Lower lobe of right lung (tissue), 2 donors: ENCODE measurements around the gene SMOC1. TPM values are rescaled to one million over a fixed set of nuclear protein-coding genes. Genes with fewer than 3 reads are reported as not detected.
A peak's percentile ranks its signal among the peaks of the same experiment; 100 is the strongest.

Source experiments
- ATAC-seq, 2 donors: fragments of 200-7000 bp; cut with Tn5 transposase; one replicate each; pipeline ENCODE4 v1.9.1; 2020 to 2022; ENCODE audit warnings: mild to moderate bottlenecking in 2 of 2, moderate library complexity in 2 of 2
- DNase-seq: peaks from one replicate; pipeline ENCODE4 v3.0.0-alpha.2; 2020
- H3K27ac ChIP-seq: fragments of 200-600 bp; one replicate; pipeline ENCODE4 v1.8.0; 2022
- H3K27me3 ChIP-seq: fragments of 200-600 bp; one replicate; pipeline ENCODE4 v1.8.0; 2022; ENCODE audit warnings: low read depth
- H3K36me3 ChIP-seq: fragments of 200-600 bp; one replicate; pipeline ENCODE4 v1.8.0; 2022; ENCODE audit warnings: mild to moderate bottlenecking
- H3K4me1 ChIP-seq: fragments of 200-600 bp; one replicate; pipeline ENCODE4 v1.8.0; 2022
- H3K4me3 ChIP-seq: fragments of 200-600 bp; one replicate; pipeline ENCODE4 v1.8.0; 2022; ENCODE audit warnings: mild to moderate bottlenecking
- H3K9me3 ChIP-seq: fragments of 200-600 bp; one replicate; pipeline ENCODE4 v1.8.0; 2022
- intact Hi-C: fragments of 100-400 bp; cut with DNase I; formaldehyde crosslinking; loops from one replicate; pipeline ENCODE4 v1.11.0; 2022
- total RNA-seq: library from RNA; stranded (reverse); fragmentation: NEBNext Ultra II Directional; extraction: Animal tissue kit (Norgen Biotek cat#: 25700); gene quantifications from one replicate; pipeline ENCODE4 v1.2.1, GENCODE V29; 2021
- TF ChIP-seq, protein P1 (sequence below): fragments of 200-600 bp; IDR thresholded peaks from one replicate; pipeline ENCODE4 v1.8.0; 2022; ENCODE audit warnings: antibody characterized with exemption, mild to moderate bottlenecking
- donor health status: DM: no; HTN: yes; CAD: no; lungs with severe emphysema.

The SMOC1 gene
- total RNA-seq, 1 donor from 2014 or later = 1.1 TPM

DNA sequence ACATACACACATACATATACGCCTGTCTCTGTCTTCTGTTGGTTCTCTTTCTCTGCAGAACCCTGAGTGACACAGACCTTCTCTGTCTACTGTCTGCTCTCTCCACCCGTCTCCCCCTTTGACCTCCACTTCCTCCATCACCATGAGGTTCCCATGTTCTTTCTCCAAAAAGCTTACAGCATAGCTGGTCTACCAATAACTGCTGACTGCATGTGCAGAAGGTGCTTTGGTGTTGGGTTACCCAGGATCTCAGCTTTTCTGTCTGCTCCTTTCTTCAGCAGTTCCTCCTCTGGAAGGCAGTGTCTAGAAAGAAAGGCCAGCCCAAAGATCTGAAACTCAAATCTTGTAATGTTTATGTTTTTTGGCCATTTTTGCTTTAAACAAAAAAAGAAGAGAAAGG is 125.6 kb downstream of the SMOC1 start:
- DNase-seq (no peak), ATAC-seq (no peak)
- no peaks in the 10 kb centered on the region for H3K4me1 ChIP-seq
- H3K9me3 ChIP-seq = no peaks in the 10 kb centered on the region
- no peaks in the 10 kb centered on the region for H3K36me3 ChIP-seq
- intact Hi-C loops = no loop called here
- no peak overlapping the region for H3K27ac ChIP-seq
- TF ChIP-seq, protein P1, sequence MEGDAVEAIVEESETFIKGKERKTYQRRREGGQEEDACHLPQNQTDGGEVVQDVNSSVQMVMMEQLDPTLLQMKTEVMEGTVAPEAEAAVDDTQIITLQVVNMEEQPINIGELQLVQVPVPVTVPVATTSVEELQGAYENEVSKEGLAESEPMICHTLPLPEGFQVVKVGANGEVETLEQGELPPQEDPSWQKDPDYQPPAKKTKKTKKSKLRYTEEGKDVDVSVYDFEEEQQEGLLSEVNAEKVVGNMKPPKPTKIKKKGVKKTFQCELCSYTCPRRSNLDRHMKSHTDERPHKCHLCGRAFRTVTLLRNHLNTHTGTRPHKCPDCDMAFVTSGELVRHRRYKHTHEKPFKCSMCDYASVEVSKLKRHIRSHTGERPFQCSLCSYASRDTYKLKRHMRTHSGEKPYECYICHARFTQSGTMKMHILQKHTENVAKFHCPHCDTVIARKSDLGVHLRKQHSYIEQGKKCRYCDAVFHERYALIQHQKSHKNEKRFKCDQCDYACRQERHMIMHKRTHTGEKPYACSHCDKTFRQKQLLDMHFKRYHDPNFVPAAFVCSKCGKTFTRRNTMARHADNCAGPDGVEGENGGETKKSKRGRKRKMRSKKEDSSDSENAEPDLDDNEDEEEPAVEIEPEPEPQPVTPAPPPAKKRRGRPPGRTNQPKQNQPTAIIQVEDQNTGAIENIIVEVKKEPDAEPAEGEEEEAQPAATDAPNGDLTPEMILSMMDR = no peak
- peaks cover 6% of the 10 kb centered on the region for H3K27me3 ChIP-seq
- no peak overlapping the region for H3K4me3 ChIP-seq

DNA sequence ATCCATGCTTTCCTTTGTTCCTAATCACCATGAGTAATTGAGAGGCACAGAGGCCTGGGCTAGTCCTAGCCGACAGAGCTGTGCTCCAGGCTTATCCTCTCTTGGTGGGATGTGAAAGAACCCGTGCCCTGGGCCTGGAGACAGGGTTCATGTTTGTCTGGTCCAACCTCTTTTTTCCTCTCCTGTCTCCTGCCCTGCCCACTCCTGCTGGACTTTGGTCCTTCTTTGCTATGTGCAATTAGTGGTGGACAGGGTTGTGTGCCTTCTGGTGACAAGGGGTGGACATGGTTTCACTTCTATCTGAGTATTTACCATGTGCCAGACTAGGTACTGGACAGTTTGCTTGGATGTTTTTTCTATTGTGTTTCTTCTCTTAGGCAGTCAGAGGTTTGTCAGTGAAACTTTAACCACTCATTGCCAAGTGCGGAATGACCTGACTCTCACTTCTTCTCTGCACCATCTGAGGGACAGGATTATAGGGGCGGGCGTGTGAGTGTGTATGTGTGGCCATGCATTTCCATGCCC is 126.1 kb downstream of the SMOC1 start:
- intact Hi-C loops = no loop called here
- no peaks in the 10 kb centered on the region for H3K4me1 ChIP-seq
- TF ChIP-seq, protein P1 = no peak
- H3K27ac ChIP-seq = no peak overlapping the region
- no peaks in the 10 kb centered on the region for H3K9me3 ChIP-seq
- no peaks in the 10 kb centered on the region for H3K36me3 ChIP-seq
- peaks cover 6% of the 10 kb centered on the region for H3K27me3 ChIP-seq
- no peak overlapping the region for H3K4me3 ChIP-seq
- ATAC-seq (no peak), DNase-seq (no peak)

DNA sequence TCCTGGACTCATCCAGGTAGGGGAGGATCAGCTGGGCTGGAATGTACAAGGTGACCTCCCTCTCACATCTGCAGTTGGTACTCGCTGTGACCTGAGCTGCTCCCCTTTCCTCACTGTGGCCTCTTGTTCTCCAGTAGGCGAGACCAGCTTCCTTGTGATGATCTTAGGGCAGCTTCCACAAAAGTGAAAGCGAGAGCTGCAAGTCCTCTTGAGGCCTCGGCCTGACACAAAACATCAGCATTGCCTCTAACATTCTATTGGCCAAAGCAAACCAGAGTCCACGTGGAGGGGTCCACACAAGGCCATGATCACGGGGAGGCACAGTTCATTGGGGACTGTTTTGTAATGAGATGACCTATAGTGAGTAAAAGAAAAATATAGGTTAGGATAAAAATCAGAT is 127.5 kb downstream of the SMOC1 start:
- Histone ChIP-seq H3K27ac (no peak overlapping the region), H3K9me3 (no peaks in the 10 kb centered on the region), H3K4me3 (no peak overlapping the region), H3K4me1 (no peaks in the 10 kb centered on the region), H3K36me3 (no peaks in the 10 kb centered on the region), H3K27me3 (peaks cover 6% of the 10 kb centered on the region)
- TF ChIP-seq, protein P1 = no peak
- intact Hi-C loops = no loop called here
- ATAC-seq = no peak
- DNase-seq = no peak

DNA sequence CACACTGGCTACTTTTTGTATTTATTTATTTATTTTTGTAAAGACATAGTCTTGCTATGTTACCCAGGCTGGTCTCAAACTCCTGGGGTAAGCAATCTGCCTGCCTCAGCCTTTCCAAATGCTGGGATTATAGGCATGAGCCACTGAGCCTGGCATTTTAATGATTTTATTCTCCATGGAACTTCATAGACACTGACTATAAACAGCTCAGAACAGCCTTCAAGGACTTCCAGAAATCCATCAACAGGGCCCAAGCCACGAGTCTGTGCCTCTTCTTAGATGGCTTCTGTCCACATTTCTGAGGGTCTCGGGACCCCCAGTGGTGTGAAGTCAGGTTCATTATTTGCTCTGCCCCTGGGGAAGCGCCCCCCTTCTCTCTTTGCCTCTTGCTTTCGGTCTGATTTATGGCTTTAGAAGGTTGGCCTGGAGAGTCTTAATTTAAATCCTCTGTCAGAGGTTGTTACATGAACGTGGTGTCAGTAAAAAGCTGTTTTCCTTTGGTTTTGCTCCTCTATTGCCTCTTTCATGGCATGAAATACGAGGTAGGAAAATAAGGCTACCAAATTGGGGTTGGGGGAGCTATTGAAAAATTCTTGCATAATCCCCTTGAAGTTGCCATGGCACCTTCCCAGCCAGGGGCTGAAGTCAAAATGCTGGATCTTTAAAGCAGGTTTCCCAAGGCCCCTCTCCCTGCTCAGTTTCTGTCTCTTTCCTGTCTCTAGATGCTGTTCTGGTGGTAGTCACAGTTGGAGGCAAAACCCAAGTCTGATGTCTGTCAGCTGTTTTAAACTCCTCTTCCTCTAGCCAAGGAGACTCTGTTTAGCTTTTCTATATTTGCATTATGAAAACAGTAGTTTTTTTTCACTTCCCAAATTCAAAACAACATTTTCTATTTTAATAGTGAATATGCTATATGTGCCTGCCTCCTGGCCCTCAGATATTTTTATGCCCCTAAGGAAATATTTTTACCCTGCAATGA is 129.4 kb downstream of the SMOC1 start:
- no peaks in the 10 kb centered on the region for H3K4me1 ChIP-seq
- H3K9me3 ChIP-seq = no peaks in the 10 kb centered on the region
- ATAC-seq = no peak
- no peak for DNase-seq
- no peaks in the 10 kb centered on the region for H3K36me3 ChIP-seq
- H3K27me3 ChIP-seq = peaks cover 6% of the 10 kb centered on the region
- no peak overlapping the region for H3K4me3 ChIP-seq
- TF ChIP-seq, protein P1 = no peak
- intact Hi-C loops = no loop called here
- no peak overlapping the region for H3K27ac ChIP-seq

DNA sequence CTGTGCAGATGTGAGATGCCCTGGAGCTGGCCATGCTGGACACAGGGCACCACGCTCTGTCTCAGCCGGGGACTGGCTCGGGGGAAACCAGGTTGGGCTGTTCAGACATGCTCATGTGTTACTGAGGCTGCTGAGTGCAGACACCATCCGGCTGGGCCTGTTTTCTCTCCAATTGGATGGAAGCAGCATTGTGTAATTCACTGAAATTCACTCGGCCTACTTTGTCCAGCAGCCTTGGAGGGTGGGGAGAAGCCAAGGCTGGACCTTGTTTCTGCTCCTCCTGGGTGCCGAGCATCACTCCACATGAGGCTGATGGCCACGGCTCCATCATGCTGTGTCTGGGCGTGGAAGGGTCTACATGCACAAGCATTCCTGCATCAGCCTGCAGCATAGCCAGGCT is 130.7 kb downstream of the SMOC1 start:
- Histone ChIP-seq H3K9me3 (no peaks in the 10 kb centered on the region), H3K4me3 (no peak overlapping the region), H3K27me3 (no peaks in the 10 kb centered on the region), H3K4me1 (no peaks in the 10 kb centered on the region), H3K27ac (no peak overlapping the region), H3K36me3 (no peaks in the 10 kb centered on the region)
- ATAC-seq = peak in 1 of 2 donors; percentile 24
- TF ChIP-seq, protein P1 = no peak
- DNase-seq = no peak
- intact Hi-C loops = no loop called here
